IMR-90 (cell line): ENCODE data around the gene GPRIN3. TPM values are rescaled to one million over a fixed set of nuclear protein-coding genes. Genes with fewer than 3 reads are reported as not detected.

Experiments
- ATAC-seq: fragments of 200-7000 bp; cut with Tn5 transposase; 2 replicates; pipeline ENCODE4 v1.9.1; 2020; ENCODE audit warnings: low read depth, mild to moderate bottlenecking, moderate library complexity
- BruUV-seq: library from RNA; stranded (reverse); fragments of 400-500 nt; replicated peaks from 2 replicates; lab custom pipeline; 2021; lab: Mats Ljungman, UMichigan
- CTCF ChIA-PET: fragments of 300-600 bp; formaldehyde crosslinking; extraction: SDS; loops from one replicate; lab custom pipeline; 2021; ENCODE audit warnings: antibody characterized with exemption; lab: Yijun Ruan, JAX
- POLR2A ChIA-PET: fragments of 300-600 bp; sonication (Branson Sonifier 250); formaldehyde crosslinking; loops from one replicate; lab custom pipeline; 2022; ENCODE audit warnings: antibody characterized with exemption; ENCODE audit not compliant: unreplicated experiment; lab: Charles Lee
- DNase-seq: peaks from one replicate; pipeline ENCODE4 v3.0.0; 2013
- H2AFZ ChIP-seq: replicated peaks from 2 replicates; pipeline ENCODE3; 2013; ENCODE audit warnings: low read length, mild to moderate bottlenecking; ENCODE audit not compliant: poor library complexity
- H2AK5ac ChIP-seq: 2 replicates; pipeline ENCODE4 v1.6.1; 2013; ENCODE audit warnings: low read depth, low read length, inconsistent platforms
- H2AK9ac ChIP-seq: replicated peaks from 2 replicates; pipeline ENCODE3; 2013; ENCODE audit warnings: mild to moderate bottlenecking, low read depth, low read length, moderate library complexity; ENCODE audit not compliant: poor library complexity
- H2BK120ac ChIP-seq: 2 replicates; pipeline ENCODE4 v1.6.1; 2013; ENCODE audit warnings: low read depth, low read length, inconsistent platforms
- H2BK15ac ChIP-seq: 3 replicates; pipeline ENCODE4 v1.6.1; 2013; ENCODE audit warnings: low read depth, low read length, inconsistent platforms
- H2BK20ac ChIP-seq: 2 replicates; pipeline ENCODE4 v1.6.1; 2013; ENCODE audit warnings: low read depth, mild to moderate bottlenecking, inconsistent platforms, low read length, moderate library complexity
- H2BK5ac ChIP-seq: 2 replicates; pipeline ENCODE4 v1.6.1; 2013; ENCODE audit warnings: mild to moderate bottlenecking, low read depth, low read length, inconsistent platforms; ENCODE audit not compliant: poor library complexity, severe bottlenecking
- H3K14ac ChIP-seq: replicated peaks from 2 replicates; pipeline ENCODE4 v1.6.1; 2013; ENCODE audit warnings: low read depth, low read length, inconsistent platforms
- H3K18ac ChIP-seq: 2 replicates; pipeline ENCODE4 v1.6.1; 2013; ENCODE audit warnings: low read depth, low read length, control low read depth
- H3K23ac ChIP-seq: 2 replicates; pipeline ENCODE4 v1.6.1; 2013; ENCODE audit warnings: low read depth, low read length, inconsistent platforms
- H3K27ac ChIP-seq: 2 replicates; pipeline ENCODE4 v1.5.1; 2013; ENCODE audit warnings: mild to moderate bottlenecking, control low read depth, low read length; ENCODE audit not compliant: insufficient read depth
- H3K27me3 ChIP-seq: 2 replicates; pipeline ENCODE4 v1.6.1; 2013; ENCODE audit warnings: low read length; ENCODE audit not compliant: control insufficient read depth, insufficient read depth
- H3K36me3 ChIP-seq: 2 replicates; pipeline ENCODE4 v1.6.1; 2013; ENCODE audit warnings: low read length, mixed read lengths; ENCODE audit not compliant: control insufficient read depth, insufficient read depth
- H3K4ac ChIP-seq: 2 replicates; pipeline ENCODE4 v1.6.1; 2013; ENCODE audit warnings: low read depth, low read length, inconsistent platforms
- H3K4me1 ChIP-seq: 2 replicates; pipeline ENCODE4 v1.6.1; 2013; ENCODE audit warnings: low read length, mixed read lengths; ENCODE audit not compliant: control insufficient read depth, insufficient read depth
- H3K4me2 ChIP-seq: 2 replicates; pipeline ENCODE4 v1.6.1; 2013; ENCODE audit warnings: low read depth, mild to moderate bottlenecking, control low read depth, low read length, moderate library complexity
- H3K4me3 ChIP-seq: 2 replicates; pipeline ENCODE4 v1.5.1; 2013; ENCODE audit warnings: low read depth, mild to moderate bottlenecking, control low read depth, low read length, moderate library complexity; ENCODE audit not compliant: insufficient read depth
- H3K56ac ChIP-seq: 2 replicates; pipeline ENCODE4 v1.6.1; 2013; ENCODE audit warnings: low read length, inconsistent platforms; ENCODE audit not compliant: insufficient read depth; ENCODE audit errors: extremely low read depth
- H3K79me1 ChIP-seq, 2 experiments: 2 replicates each; pipeline ENCODE4 v1.6.1; 2013; ENCODE audit warnings: low read length in 2 of 2, inconsistent platforms in 1 of 2, low read depth in 1 of 2
- H3K9ac ChIP-seq: 2 replicates; pipeline ENCODE4 v1.6.1; 2013; ENCODE audit warnings: low read depth, low read length, control low read depth
- H3K9me1 ChIP-seq: 2 replicates; pipeline ENCODE4 v1.6.1; 2013; ENCODE audit warnings: low read length, inconsistent platforms; ENCODE audit not compliant: insufficient read depth
- H3K9me3 ChIP-seq: 2 replicates; pipeline ENCODE4 v1.6.1; 2013; ENCODE audit warnings: low read length; ENCODE audit not compliant: control insufficient read depth, insufficient read depth
- H4K20me1 ChIP-seq: 2 replicates; pipeline ENCODE4 v1.6.1; 2013; ENCODE audit warnings: low read length, inconsistent platforms; ENCODE audit not compliant: insufficient read depth
- H4K5ac ChIP-seq: 2 replicates; pipeline ENCODE4 v1.6.1; 2013; ENCODE audit warnings: mild to moderate bottlenecking, low read depth, low read length, control low read depth
- H4K8ac ChIP-seq, 2 experiments: 2 replicates each; pipeline ENCODE4 v1.6.1; 2013; ENCODE audit warnings: low read depth in 2 of 2, low read length in 2 of 2, control low read depth in 1 of 2, inconsistent platforms in 1 of 2
- H4K91ac ChIP-seq: 2 replicates; pipeline ENCODE4 v1.6.1; 2013; ENCODE audit warnings: low read depth, low read length, inconsistent platforms; ENCODE audit not compliant: insufficient read depth
- BHLHE40 ChIP-seq: fragments of 150-350 bp; IDR thresholded peaks from 2 replicates; pipeline ENCODE4 v1.6.1; 2016; ENCODE audit warnings: mild to moderate bottlenecking, low read depth, low read length
- CEBPB ChIP-seq: IDR thresholded peaks from 2 replicates; pipeline ENCODE4 v1.6.1; 2012; ENCODE audit warnings: low read depth, low read length, improper control_type of control experiment
- CTCF ChIP-seq: conservative IDR thresholded peaks from 2 replicates; pipeline ENCODE4 v1.5.1; 2012; ENCODE audit warnings: mild to moderate bottlenecking, low read depth, low read length, improper control_type of control experiment
- FOS ChIP-seq: fragments of 150-350 bp; IDR thresholded peaks from 2 replicates; pipeline ENCODE4 v1.6.1; 2016; ENCODE audit warnings: low read depth, low read length
- MAFK ChIP-seq: IDR thresholded peaks from 2 replicates; pipeline ENCODE4 v1.6.1; 2012; ENCODE audit warnings: low read depth, low read length, improper control_type of control experiment
- MAZ ChIP-seq: IDR thresholded peaks from 2 replicates; pipeline ENCODE4 v1.6.1; 2012; ENCODE audit warnings: low read depth, mild to moderate bottlenecking, low read length, improper control_type of control experiment, moderate library complexity, borderline replicate concordance
- NFE2L2 ChIP-seq: fragments of 150-350 bp; IDR thresholded peaks from 2 replicates; pipeline ENCODE4 v1.6.1; 2016; ENCODE audit warnings: low read depth, mild to moderate bottlenecking, low read length
- POLR2A ChIP-seq: IDR thresholded peaks from 2 replicates; pipeline ENCODE4 v1.6.1; 2012; ENCODE audit warnings: mild to moderate bottlenecking, low read depth, low read length
- RAD21 ChIP-seq: IDR thresholded peaks from 2 replicates; pipeline ENCODE4 v1.6.1; 2012; ENCODE audit warnings: low read length, improper control_type of control experiment
- RCOR1 ChIP-seq: IDR thresholded peaks from 2 replicates; pipeline ENCODE4 v1.6.1; 2012; ENCODE audit warnings: mild to moderate bottlenecking, low read length, improper control_type of control experiment; ENCODE audit not compliant: insufficient replicate concordance
- RFX5 ChIP-seq: IDR thresholded peaks from 2 replicates; pipeline ENCODE4 v1.8.0; 2012; ENCODE audit warnings: low read depth, mild to moderate bottlenecking, low read length, moderate library complexity
- SMC3 ChIP-seq: fragments of 150-350 bp; IDR thresholded peaks from 2 replicates; pipeline ENCODE4 v1.6.1; 2016; ENCODE audit warnings: low read depth, mild to moderate bottlenecking, antibody characterized with exemption, low read length, moderate library complexity
- USF2 ChIP-seq: fragments of 150-350 bp; IDR thresholded peaks from 2 replicates; pipeline ENCODE4 v1.6.1; 2017; ENCODE audit warnings: mild to moderate bottlenecking, antibody characterized with exemption, low read length, low read depth
- WGBS, 2 experiments: methylation state at CpG; one replicate each; pipeline versions ENCODE4 v1.1.5 to v1.1.7; 2013; ENCODE audit warnings: missing lambda C conversion rate in 2 of 2; ENCODE audit not compliant: insufficient read length in 1 of 2; ENCODE audit errors: extremely low coverage in 2 of 2; 5-methylcytosine and 5-hydroxymethylcytosine counted together
- dilution Hi-C: fragments of 300-500 bp; cut with HindIII; formaldehyde crosslinking; loops from one replicate; pipeline ENCODE4 v1.14.3; 2018; ENCODE audit warnings: low sequenced_read_pairs; ENCODE audit not compliant: unreplicated experiment
- in situ Hi-C: fragments of 300-500 bp; cut with MboI; formaldehyde crosslinking; loops from 3 replicates; pipeline ENCODE4 v1.14.3; 2019; ENCODE audit warnings: low sequenced_read_pairs, inconsistent platforms, mixed read lengths
- intact Hi-C: fragments of 100-400 bp; cut with micrococcal nuclease; formaldehyde crosslinking; loops from 2 replicates; pipeline ENCODE4 v1.10.0; 2022
- polyA plus RNA-seq, 3 experiments: library from polyadenylated mRNA; depleted of rRNA; stranded (reverse); fragments of >200 nt; gene quantifications; 2 replicates each; pipeline ENCODE4 v1.2.3, GENCODE V29; 2012; ENCODE audit warnings: low replicate concordance in 1 of 3
- total RNA-seq: library from RNA; depleted of rRNA; stranded (reverse); fragments of >200 nt; gene quantifications from 2 replicates; pipeline ENCODE4 v1.2.3, GENCODE V29; 2012
- TF ChIP-seq, protein P1 (sequence below): fragments of 150-350 bp; IDR thresholded peaks from 2 replicates; pipeline ENCODE4 v1.6.1; 2016; ENCODE audit warnings: low read depth, mild to moderate bottlenecking, low read length, moderate library complexity, borderline replicate concordance

The GPRIN3 gene
- total and polyA plus RNA-seq, 2 of the 4 experiments (the other 2 are of a cell fraction) = under 0.01 TPM; not detected in 1

DNA sequence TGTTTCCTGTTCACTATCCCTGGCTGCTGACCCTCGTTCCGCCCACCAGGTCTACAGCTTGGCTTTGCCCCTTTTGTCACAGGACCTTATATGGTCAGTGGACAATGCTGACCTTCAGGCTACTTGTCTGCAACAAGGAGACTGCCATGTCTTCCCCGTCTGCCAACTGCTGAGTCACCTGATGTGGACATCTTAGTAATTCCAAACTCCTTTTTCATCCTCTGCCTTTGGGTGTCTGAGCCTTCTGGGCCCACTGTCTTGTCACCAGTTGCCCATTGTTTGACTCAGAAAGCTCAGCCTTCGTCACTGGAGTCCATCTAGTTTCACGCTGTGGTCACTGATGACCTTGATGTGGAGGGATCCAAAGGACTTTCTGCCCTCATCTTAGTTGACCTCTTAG, 30.2 kb downstream of the GPRIN3 start:
- Histone ChIP-seq H3K79me1 (no peaks in the 10 kb centered on the region), H3K4me3 (no peak overlapping the region), H3K27ac (no peak overlapping the region), H3K27me3 (peaks cover 3% of the 10 kb centered on the region; the same call in 1 of the 2 replicates), H3K9me3 (no peaks in the 10 kb centered on the region), H4K20me1 (no peaks in the 10 kb centered on the region), H3K9ac (no peak overlapping the region), H2BK120ac (no peak overlapping the region), H3K14ac (no peak overlapping the region), H2BK5ac (no peak overlapping the region), H3K23ac (no peak overlapping the region), H4K8ac (no peak overlapping the region), H3K9me1 (no peaks in the 10 kb centered on the region), H3K56ac (no peak overlapping the region), H3K4me1 (no peaks in the 10 kb centered on the region), H3K18ac (no peak overlapping the region), H3K4ac (no peak overlapping the region), H4K91ac (no peak overlapping the region), H3K36me3 (no peaks in the 10 kb centered on the region), H2BK20ac (no peak overlapping the region), H2AK9ac (no peak overlapping the region), H2BK15ac (no peak overlapping the region), H2AFZ (no peak overlapping the region), H3K4me2 (no peak overlapping the region), H4K5ac (no peak overlapping the region), H2AK5ac (no peak overlapping the region)
- intact Hi-C loops (loop anchor here (5.0 kb wide), 1 partner anchor 1490 kb away; no protein-coding TSS in a partner anchor), in situ Hi-C loops (no loop called here), dilution Hi-C loops (no loop called here)
- no peak for TF ChIP-seq CTCF
- no peak for TF ChIP-seq SMC3
- TF ChIP-seq POLR2A = no peak
- TF ChIP-seq, protein P1, sequence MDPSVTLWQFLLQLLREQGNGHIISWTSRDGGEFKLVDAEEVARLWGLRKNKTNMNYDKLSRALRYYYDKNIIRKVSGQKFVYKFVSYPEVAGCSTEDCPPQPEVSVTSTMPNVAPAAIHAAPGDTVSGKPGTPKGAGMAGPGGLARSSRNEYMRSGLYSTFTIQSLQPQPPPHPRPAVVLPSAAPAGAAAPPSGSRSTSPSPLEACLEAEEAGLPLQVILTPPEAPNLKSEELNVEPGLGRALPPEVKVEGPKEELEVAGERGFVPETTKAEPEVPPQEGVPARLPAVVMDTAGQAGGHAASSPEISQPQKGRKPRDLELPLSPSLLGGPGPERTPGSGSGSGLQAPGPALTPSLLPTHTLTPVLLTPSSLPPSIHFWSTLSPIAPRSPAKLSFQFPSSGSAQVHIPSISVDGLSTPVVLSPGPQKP = no peak
- no peak for TF ChIP-seq RCOR1
- TF ChIP-seq CEBPB = no peak
- no peak for TF ChIP-seq MAFK
- no peak for TF ChIP-seq BHLHE40
- no peak for TF ChIP-seq NFE2L2
- no peak for TF ChIP-seq MAZ
- no peak for TF ChIP-seq USF2
- no peak for TF ChIP-seq RAD21
- no peak for TF ChIP-seq RFX5
- TF ChIP-seq FOS = no peak
- 56% methylated on average over 4 of the region's 5 CpGs; no CpG with 5 or more reads in 1 of the 2 experiments for WGBS, 2 experiments
- BruUV-seq = no TSS peak
- ATAC-seq (no peak), DNase-seq (no peak)
- CTCF ChIA-PET = interaction anchor here (1.1 kb wide), 1 partner anchor 22 kb away, joined by 3 read pairs; no protein-coding TSS in a partner anchor
- POLR2A ChIA-PET = no interaction called here
